Endothelial cell of umbilical vein (primary cell): ENCODE results near the gene SETBP1. TPM values are rescaled to one million over a fixed set of nuclear protein-coding genes. Genes with fewer than 3 reads are reported as not detected.

Experiments
- BruUV-seq: library from RNA; stranded (reverse); fragments of 400-500 nt; replicated peaks from 2 replicates; lab custom pipeline; 2021; lab: Mats Ljungman, UMichigan
- CTCF ChIA-PET: fragments of 300-600, 350-600 bp; sonication (Branson Sonifier 250); formaldehyde crosslinking; loops from one replicate; lab custom pipeline; 2021; ENCODE audit warnings: antibody characterized with exemption, inconsistent platforms; lab: Charles Lee
- POLR2A ChIA-PET: fragments of 300-600, 350-600 bp; sonication (Branson Sonifier 250); formaldehyde crosslinking; loops from one replicate; lab custom pipeline; 2021; ENCODE audit warnings: antibody characterized with exemption, inconsistent platforms; lab: Charles Lee
- DNase-seq: peaks from one replicate; pipeline ENCODE4 v3.0.0-alpha.2; 2011; ENCODE audit warnings: low read depth, low spot score
- FAIRE-seq: peaks from 2 replicates; lab custom pipeline; 2011; peaks lifted over from hg19 to GRCh38; lab: Jason Lieb, UNC
- H2AFZ ChIP-seq: 2 replicates; pipeline ENCODE4 v1.6.0; 2012; ENCODE audit warnings: low read depth, low read length, control low read depth, inconsistent platforms
- H3K27ac ChIP-seq: 2 replicates; pipeline ENCODE4 v1.5.1; 2011; ENCODE audit warnings: low read depth, mild to moderate bottlenecking, control low read depth, low read length, moderate library complexity; ENCODE audit not compliant: insufficient read depth
- H3K27me3 ChIP-seq, 2 experiments: 2 replicates each; pipeline versions ENCODE4 v1.6.0 to v1.6.1; 2011; ENCODE audit warnings: low read length in 2 of 2, mixed read lengths in 1 of 2; ENCODE audit not compliant: control insufficient read depth in 2 of 2, insufficient read depth in 2 of 2
- H3K36me3 ChIP-seq, 2 experiments: 2 replicates in 1 of 2; 3 replicates in 1 of 2; pipeline ENCODE4 v1.5.1; 2011; ENCODE audit warnings: low read length in 2 of 2, mild to moderate bottlenecking in 1 of 2, moderate library complexity in 1 of 2; ENCODE audit not compliant: control insufficient read depth in 2 of 2, insufficient read depth in 2 of 2; ENCODE audit errors: extremely low read depth in 1 of 2
- H3K4me1 ChIP-seq: 3 replicates; pipeline ENCODE4 v1.5.1; 2011; ENCODE audit warnings: mild to moderate bottlenecking, low read length; ENCODE audit not compliant: control insufficient read depth, insufficient read depth; ENCODE audit errors: extremely low read depth
- H3K4me2 ChIP-seq: 2 replicates; pipeline ENCODE4 v1.6.1; 2011; ENCODE audit warnings: low read length, control low read depth, mixed read lengths; ENCODE audit not compliant: insufficient read depth
- H3K4me3 ChIP-seq, 3 experiments: fragments of 200-600 bp in 1 of 3; sonication (generic), shearing (Covaris generic) in 1 of 3; replicated peaks in 1 of 3; 2 replicates each; pipeline ENCODE4 v1.5.1; 2011 to 2016; ENCODE audit warnings: control low read depth in 3 of 3, low read length in 3 of 3, mild to moderate bottlenecking in 2 of 3, inconsistent platforms in 1 of 3, low read depth in 1 of 3, moderate library complexity in 1 of 3; ENCODE audit not compliant: insufficient read depth in 1 of 3
- H3K79me2 ChIP-seq: 2 replicates; pipeline ENCODE4 v1.6.0; 2012; ENCODE audit warnings: low read length, inconsistent platforms; ENCODE audit not compliant: control insufficient read depth, insufficient read depth
- H3K9ac ChIP-seq: replicated peaks from 2 replicates; pipeline ENCODE3; 2011; ENCODE audit warnings: low read length, control low read depth; ENCODE audit not compliant: insufficient read depth; ENCODE audit errors: extremely low read depth
- H3K9me1 ChIP-seq: replicated peaks from 3 replicates; pipeline ENCODE4 v1.6.0; 2011; ENCODE audit warnings: mild to moderate bottlenecking, low read length; ENCODE audit not compliant: control insufficient read depth, insufficient read depth; ENCODE audit errors: extremely low read depth
- H3K9me3 ChIP-seq: replicated peaks from 2 replicates; pipeline ENCODE4 v1.5.1; 2012; ENCODE audit warnings: low read length, inconsistent platforms; ENCODE audit not compliant: control insufficient read depth, insufficient read depth
- H4K20me1 ChIP-seq: replicated peaks from 2 replicates; pipeline ENCODE3; 2011; ENCODE audit warnings: mild to moderate bottlenecking, low read length; ENCODE audit not compliant: control insufficient read depth, insufficient read depth; ENCODE audit errors: extremely low read depth
- EZH2 ChIP-seq: IDR thresholded peaks from 2 replicates; pipeline ENCODE4 v1.6.1; 2012; ENCODE audit warnings: borderline replicate concordance, low read depth, mild to moderate bottlenecking, moderate library complexity, low read length, inconsistent platforms; ENCODE audit not compliant: severe bottlenecking
- FOS ChIP-seq: IDR thresholded peaks from 2 replicates; pipeline ENCODE4 v1.6.1; 2011; ENCODE audit warnings: mild to moderate bottlenecking, low read length, moderate library complexity, borderline replicate concordance; ENCODE audit not compliant: insufficient read depth
- JUN ChIP-seq: IDR thresholded peaks from 2 replicates; pipeline ENCODE4 v1.6.1; 2011; ENCODE audit warnings: borderline replicate concordance, low read depth; ENCODE audit not compliant: insufficient read length, insufficient read depth
- MAX ChIP-seq: IDR thresholded peaks from 2 replicates; pipeline ENCODE4 v1.6.1; 2011; ENCODE audit not compliant: insufficient read depth, insufficient read length
- MYC ChIP-seq: IDR thresholded peaks from one replicate; pipeline ENCODE4 v1.6.1; 2011; ENCODE audit warnings: mild to moderate bottlenecking, low read depth, low read length
- POLR2AphosphoS5 ChIP-seq: IDR thresholded peaks from 2 replicates; pipeline ENCODE4 v1.6.1; 2012; ENCODE audit warnings: low read depth, mild to moderate bottlenecking, control low read depth, low read length, moderate library complexity; ENCODE audit not compliant: insufficient read depth
- dilution Hi-C: fragments of 300-500 bp; cut with MboI; formaldehyde crosslinking; loops from one replicate; pipeline ENCODE4 v1.15.0; 2019; ENCODE audit warnings: low sequenced_read_pairs; ENCODE audit not compliant: extremely low pct_ligation_motif_present
- intact Hi-C: fragments of 100-400 bp; cut with micrococcal nuclease; formaldehyde crosslinking; loops from one replicate; pipeline ENCODE4 v1.10.0; 2022
- polyA plus RNA-seq, 4 experiments: library from polyadenylated mRNA; depleted of rRNA in 3 of 4; stranded (reverse) in 3 of 4; unstranded in 1 of 4; fragments of >200 nt; gene quantifications; 2 replicates each; pipeline versions ENCODE4 v1.2.1 to v1.2.3, GENCODE V29; 2011 to 2012; ENCODE audit warnings: missing spikeins in 1 of 4
- total RNA-seq: library from RNA; stranded (reverse); gene quantifications from 2 replicates; pipeline ENCODE4 v1.2.3, GENCODE V29; 2021

The SETBP1 gene
- total and polyA plus RNA-seq, 2 donors (not counting 3 experiments of a cell fraction or from before 2014, with no cell fraction given) = 0.76 to 3.1 TPM

GRCh38 chr18:44841752-44842587, 161.3 kb downstream of the SETBP1 start:
- intact Hi-C loops = no loop called here
- Histone ChIP-seq H3K9ac (no peak overlapping the region), H3K4me2 (no peak overlapping the region), H3K27me3 (no peaks in the 10 kb centered on the region), H4K20me1 (no peaks in the 10 kb centered on the region), H3K4me1 (no peaks in the 10 kb centered on the region), H3K9me1 (no peaks in the 10 kb centered on the region), H3K4me3 (no peak overlapping the region), H3K79me2 (no peaks in the 10 kb centered on the region), H3K36me3 (no peaks in the 10 kb centered on the region), H3K9me3 (no peaks in the 10 kb centered on the region), H3K27ac (no peak overlapping the region), H2AFZ (no peak overlapping the region)
- ChIA-PET POLR2A (no interaction called here), CTCF (no interaction called here)
- BruUV-seq = no TSS peak
- FAIRE-seq = no peak
- TF ChIP-seq MYC = no peak
- TF ChIP-seq MAX = no peak
- no peak for TF ChIP-seq FOS
- no peak for DNase-seq
- dilution Hi-C loops = no loop called here

GRCh38 chr18:44842588-44843412, 162.1 kb downstream of the SETBP1 start:
- CTCF ChIA-PET = no interaction called here
- no peaks in the 10 kb centered on the region for H3K9me3 ChIP-seq

More at GRCh38 chr18:44842588-44843412, 162.1 kb downstream of the SETBP1 start:
- DNase-seq (no peak), FAIRE-seq (no peak)
- dilution Hi-C loops = no loop called here
- Histone ChIP-seq H3K27ac (no peak overlapping the region), H3K4me3 (no peak overlapping the region), H3K36me3 (no peaks in the 10 kb centered on the region), H2AFZ (no peak overlapping the region), H3K4me1 (no peaks in the 10 kb centered on the region), H3K9ac (no peak overlapping the region), H3K9me1 (no peaks in the 10 kb centered on the region), H3K27me3 (no peaks in the 10 kb centered on the region), H3K79me2 (no peaks in the 10 kb centered on the region), H3K4me2 (no peak overlapping the region), H4K20me1 (no peaks in the 10 kb centered on the region)
- no TSS peak for BruUV-seq
- POLR2A ChIA-PET = no interaction called here
- intact Hi-C loops = no loop called here
- TF ChIP-seq EZH2 (no peak), JUN (no peak), FOS (no peak), POLR2AphosphoS5 (no peak), MAX (no peak)
